ENCODE measurements around the gene FZD2.

FZD2 gene

DNA sequence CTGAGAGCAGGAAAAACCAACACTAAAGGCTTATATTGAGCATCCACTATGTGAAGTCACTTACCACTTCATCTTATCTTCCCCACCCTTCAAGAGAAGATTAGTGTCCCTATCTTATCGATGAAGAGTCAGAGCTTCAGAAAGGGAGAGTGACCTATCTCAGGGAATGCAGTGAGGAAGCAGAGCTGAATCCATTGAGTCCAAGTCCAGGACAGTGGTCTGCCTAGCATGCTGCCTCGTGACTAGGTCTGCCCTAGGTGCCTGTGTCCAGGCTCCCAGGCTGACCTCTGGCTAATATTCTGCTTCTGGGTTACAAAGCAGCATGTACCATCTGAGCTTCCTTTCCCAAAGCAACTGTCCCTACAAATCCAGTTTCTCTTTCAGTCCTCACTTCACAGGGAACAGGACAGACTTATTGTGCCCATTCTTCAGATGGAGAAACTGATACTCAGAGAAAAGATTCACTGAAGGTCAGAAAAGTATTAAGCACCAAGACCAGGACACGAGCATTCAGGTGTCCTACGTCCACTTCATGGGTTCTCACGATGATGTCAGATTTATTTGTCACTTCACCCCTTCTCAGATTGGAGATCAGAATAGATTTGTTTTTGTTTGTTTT lies 13.3 kb upstream of the FZD2 start:
- Histone ChIP-seq H3K14ac (ENCODE audit: low read length) (peak overlapping the region; percentile 12), H3K9ac (ENCODE audit: low read length) (no peak overlapping the region), H3K18ac (ENCODE audit: low read length) (no peak overlapping the region), H2AK5ac (ENCODE audit: low read length) (peak overlapping the region; percentile 50), H3K79me2 (ENCODE audit: control insufficient read depth, insufficient read depth, low read length, poor library complexity) (peaks cover 6% of the 10 kb centered on the region), H3K27ac (ENCODE audit: low read depth, low read length) (peak overlapping the region; percentile 99), H3K4ac (ENCODE audit: low read depth, low read length) (no peak overlapping the region), H3K36me3 (ENCODE audit: control insufficient read depth in 1 of 2, insufficient read depth in 2 of 2, low read length in 2 of 2) (no peaks in the 10 kb centered on the region), H3K23ac (ENCODE audit: low read length) (no peak overlapping the region), H2BK120ac (ENCODE audit: insufficient read depth, low read length, poor library complexity) (peak overlapping the region; percentile 64), H2BK5ac (ENCODE audit: low read depth, low read length, poor library complexity) (peak overlapping the region; percentile 29), H4K12ac (ENCODE audit: low read depth, low read length) (no peak overlapping the region), H4K8ac (ENCODE audit: low read depth, low read length) (peak overlapping the region; percentile 6), H3K9me3 (ENCODE audit: insufficient read depth, low read depth, low read length) (no peaks in the 10 kb centered on the region), H3K4me3 (ENCODE audit: low read depth, low read length) (no peak overlapping the region), H3K4me2 (ENCODE audit: low read length) (peak overlapping the region; percentile 8), H3K4me1 (ENCODE audit: control insufficient read depth in 1 of 2, insufficient read depth in 2 of 2, low read length in 2 of 2) (peaks cover 39 to 59% of the 10 kb centered on the region in 2 experiments), H3K27me3 (ENCODE audit: insufficient read depth, low read length) (no peaks in the 10 kb centered on the region), H2AFZ (ENCODE audit: insufficient read depth, low read length, poor library complexity) (no peak overlapping the region), H3K79me1 (ENCODE audit: low read length) (peaks cover 40% of the 10 kb centered on the region), H4K91ac (ENCODE audit: low read depth, low read length) (peak overlapping the region; percentile 65), H2BK12ac (ENCODE audit: low read length) (peak overlapping the region; percentile 53)
- WGBS (ENCODE audit: extremely low coverage, insufficient coverage, insufficient read length): no CpG with 5 or more reads among the region's 5 CpGs
- DNase-seq: no peak

DNA sequence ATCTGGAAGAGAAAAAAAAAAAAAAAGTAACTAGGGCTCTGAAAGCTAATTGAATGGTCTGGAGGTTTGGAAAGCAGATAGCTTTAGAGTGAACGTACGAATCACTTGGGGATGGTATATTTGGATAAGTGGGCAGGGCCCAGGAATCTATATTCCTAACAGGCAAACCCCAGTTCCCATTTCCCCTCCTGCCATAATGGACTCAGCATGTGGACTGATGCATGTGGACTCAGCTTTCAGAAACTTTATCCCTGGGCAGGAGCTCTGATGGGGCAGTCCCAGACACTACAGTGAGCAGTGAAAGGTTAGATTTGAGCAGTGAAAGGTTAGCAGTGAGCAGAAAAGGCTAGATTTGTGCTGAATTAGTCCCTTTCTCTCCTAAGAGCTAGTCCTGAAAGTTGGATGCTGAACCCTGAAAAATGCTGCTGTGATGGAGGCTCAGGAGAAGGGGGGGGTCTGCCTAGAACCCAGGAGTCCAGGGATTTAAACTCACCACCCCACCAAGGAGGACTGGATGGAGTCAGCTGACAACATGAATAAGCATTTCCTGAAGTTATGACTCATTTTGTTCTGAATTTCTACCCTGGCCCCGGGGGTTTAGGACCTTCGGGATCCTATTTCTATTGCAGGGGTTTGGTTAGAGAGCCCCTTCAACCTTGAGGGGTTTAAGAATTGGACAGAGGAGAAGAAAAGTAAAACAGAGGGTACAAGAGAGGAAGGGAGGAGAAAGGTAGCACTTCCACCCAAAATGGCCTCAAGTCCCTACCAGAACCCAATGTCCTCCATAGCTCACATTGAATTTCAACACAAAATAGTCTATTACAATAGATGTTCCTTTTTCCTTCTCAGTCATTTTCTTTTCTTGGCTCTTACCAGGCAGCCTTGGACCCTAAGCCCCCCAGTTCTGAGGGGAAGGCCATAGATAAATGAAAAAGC lies 10.3 kb upstream of the FZD2 start:
- Histone ChIP-seq H4K91ac (ENCODE audit: low read depth, low read length) (peak overlapping the region; percentile 96), H3K9ac (ENCODE audit: low read length) (no peak overlapping the region), H3K79me1 (ENCODE audit: low read length) (peaks cover 33% of the 10 kb centered on the region), H3K4me3 (ENCODE audit: low read depth, low read length) (no peak overlapping the region), H2BK120ac (ENCODE audit: insufficient read depth, low read length, poor library complexity) (peak overlapping the region; percentile 86), H4K12ac (ENCODE audit: low read depth, low read length) (no peak overlapping the region), H2AFZ (ENCODE audit: insufficient read depth, low read length, poor library complexity) (peak overlapping the region; percentile 3), H3K79me2 (ENCODE audit: control insufficient read depth, insufficient read depth, low read length, poor library complexity) (peaks cover 6% of the 10 kb centered on the region), H3K4me2 (ENCODE audit: low read length) (no peak overlapping the region), H3K18ac (ENCODE audit: low read length) (peak overlapping the region; percentile 51), H2AK5ac (ENCODE audit: low read length) (peak overlapping the region; percentile 97), H4K8ac (ENCODE audit: low read depth, low read length) (peak overlapping the region; percentile 66), H3K27me3 (ENCODE audit: insufficient read depth, low read length) (no peaks in the 10 kb centered on the region), H2BK5ac (ENCODE audit: low read depth, low read length, poor library complexity) (peak overlapping the region; percentile 76), H3K9me3 (ENCODE audit: insufficient read depth, low read depth, low read length) (no peaks in the 10 kb centered on the region), H3K27ac (ENCODE audit: low read depth, low read length) (peak overlapping the region; percentile 57), H2BK12ac (ENCODE audit: low read length) (peak overlapping the region; percentile 90), H3K4ac (ENCODE audit: low read depth, low read length) (peak overlapping the region; percentile 96), H3K4me1 (ENCODE audit: control insufficient read depth in 1 of 2, insufficient read depth in 2 of 2, low read length in 2 of 2) (peaks cover 30 to 45% of the 10 kb centered on the region in 2 experiments), H3K36me3 (ENCODE audit: control insufficient read depth in 1 of 2, insufficient read depth in 2 of 2, low read length in 2 of 2) (no peaks in the 10 kb centered on the region), H3K23ac (ENCODE audit: low read length) (no peak overlapping the region), H3K14ac (ENCODE audit: low read length) (peak overlapping the region; percentile 85)
- DNase-seq: peak in 1 of 2 donors; percentile 29
- no CpG with 5 or more reads among the region's 4 CpGs for WGBS (ENCODE audit: extremely low coverage, insufficient coverage, insufficient read length)

DNA sequence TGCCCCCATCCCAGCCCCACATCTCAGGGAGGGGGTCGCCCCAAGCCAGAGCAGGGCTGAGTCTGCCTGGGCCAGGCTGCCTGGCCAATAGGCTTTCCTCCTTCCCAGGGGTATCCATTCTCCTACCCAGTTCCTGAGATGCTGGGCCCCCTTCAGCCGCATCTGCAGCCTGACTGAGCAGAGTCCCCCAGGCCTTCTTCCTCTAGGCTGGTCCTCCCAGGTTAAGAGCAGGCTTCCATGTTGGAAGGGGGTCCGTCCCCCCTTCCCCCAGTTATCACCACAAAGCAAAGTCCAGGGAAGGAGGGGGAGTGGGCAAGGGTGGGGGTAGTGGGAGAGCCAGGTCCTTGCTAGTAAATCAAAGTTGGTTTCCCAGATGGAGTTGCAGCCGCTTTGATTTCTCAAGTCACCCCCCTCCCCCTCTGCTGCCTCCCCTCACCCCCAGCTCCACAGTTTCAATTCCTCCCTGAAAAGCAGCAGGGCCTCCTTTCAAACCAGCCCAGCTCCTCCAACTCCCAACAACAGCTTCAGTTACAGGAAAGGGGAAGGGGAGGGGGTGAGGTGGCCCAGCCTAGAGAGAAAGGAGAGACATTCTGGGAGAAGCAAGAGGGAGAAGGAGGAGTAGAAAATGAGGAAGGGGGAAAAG lies 9.5 kb upstream of the FZD2 start:
- H3K9ac ChIP-seq (ENCODE audit: low read length): no peak overlapping the region
- H2BK120ac ChIP-seq (ENCODE audit: insufficient read depth, low read length, poor library complexity): peak overlapping the region; percentile 86
- WGBS (ENCODE audit: extremely low coverage, insufficient coverage, insufficient read length): no CpG with 5 or more reads among the region's 4 CpGs
- H2AK5ac ChIP-seq (ENCODE audit: low read length): peak overlapping the region; percentile 97
- H3K23ac ChIP-seq (ENCODE audit: low read length): no peak overlapping the region
- H4K8ac ChIP-seq (ENCODE audit: low read depth, low read length): peak overlapping the region; percentile 66
- no peak for DNase-seq
- H4K12ac ChIP-seq (ENCODE audit: low read depth, low read length): peak overlapping the region; percentile 61
- peak overlapping the region; percentile 51 for H3K18ac ChIP-seq (ENCODE audit: low read length)
- H2AFZ ChIP-seq (ENCODE audit: insufficient read depth, low read length, poor library complexity): peak overlapping the region; percentile 48
- no peak overlapping the region for H3K4me2 ChIP-seq (ENCODE audit: low read length)
- H2BK12ac ChIP-seq (ENCODE audit: low read length): peak overlapping the region; percentile 90
- peaks cover 4% of the 10 kb centered on the region for H3K79me2 ChIP-seq (ENCODE audit: control insufficient read depth, insufficient read depth, low read length, poor library complexity)
- no peak overlapping the region for H3K27ac ChIP-seq (ENCODE audit: low read depth, low read length)
- peak overlapping the region; percentile 85 for H3K14ac ChIP-seq (ENCODE audit: low read length)
- H3K79me1 ChIP-seq (ENCODE audit: low read length): peaks cover 30% of the 10 kb centered on the region
- H3K27me3 ChIP-seq (ENCODE audit: insufficient read depth, low read length): no peaks in the 10 kb centered on the region
- peak overlapping the region; percentile 76 for H2BK5ac ChIP-seq (ENCODE audit: low read depth, low read length, poor library complexity)
- no peak overlapping the region for H3K4me3 ChIP-seq (ENCODE audit: low read depth, low read length)
- peak overlapping the region; percentile 96 for H4K91ac ChIP-seq (ENCODE audit: low read depth, low read length)
- peaks cover 27 to 39% of the 10 kb centered on the region in 2 experiments for H3K4me1 ChIP-seq (ENCODE audit: control insufficient read depth in 1 of 2, insufficient read depth in 2 of 2, low read length in 2 of 2)
- no peaks in the 10 kb centered on the region for H3K9me3 ChIP-seq (ENCODE audit: insufficient read depth, low read depth, low read length)
- peak overlapping the region; percentile 96 for H3K4ac ChIP-seq (ENCODE audit: low read depth, low read length)
- no peaks in the 10 kb centered on the region for H3K36me3 ChIP-seq (ENCODE audit: control insufficient read depth in 1 of 2, insufficient read depth in 2 of 2, low read length in 2 of 2)

Measured in trophoblast cell (in vitro differentiated cells and primary cell).